Type B pancreatic cell (in vitro differentiated cells): Measurements from ENCODE around the gene GTSE1. TPM values are rescaled to one million over a fixed set of nuclear protein-coding genes. Genes with fewer than 3 reads are reported as not detected.
A peak's percentile ranks its signal among the peaks of the same experiment; 100 is the strongest.

Source experiments
- DNase-seq: peaks from one replicate; pipeline ENCODE4 v3.0.0; 2021; ENCODE audit warnings: mixed read lengths; ENCODE audit not compliant: unreplicated experiment; ENCODE audit errors: extremely low spot score
- H3K27ac Mint-ChIP-seq: 2 replicates; pipeline ENCODE4 v1.8.0; 2021; ENCODE audit warnings: mild to moderate bottlenecking, mixed read lengths
- H3K27me3 Mint-ChIP-seq: 2 replicates; pipeline ENCODE4 v1.8.0; 2021; ENCODE audit warnings: mixed read lengths
- H3K36me3 Mint-ChIP-seq: 2 replicates; pipeline ENCODE4 v1.8.0; 2021; ENCODE audit warnings: mixed read lengths
- H3K4me1 Mint-ChIP-seq: one replicate; pipeline ENCODE4 v1.8.0; 2021; ENCODE audit warnings: mixed read lengths; ENCODE audit not compliant: unreplicated experiment
- H3K4me3 Mint-ChIP-seq: 2 replicates; pipeline ENCODE4 v1.8.0; 2021; ENCODE audit warnings: mild to moderate bottlenecking, mixed read lengths
- H3K9me3 Mint-ChIP-seq: 2 replicates; pipeline ENCODE4 v1.8.0; 2021; ENCODE audit warnings: mixed read lengths
- total RNA-seq: library from RNA; stranded (reverse); gene quantifications from 2 replicates; pipeline ENCODE4 v1.2.1, GENCODE V29; 2021; ENCODE audit warnings: low replicate concordance
- TF ChIP-seq, protein P1 (sequence below): fragments of 200-600 bp; sonication (generic); conservative IDR thresholded peaks from 2 replicates; pipeline ENCODE4 v1.5.0; 2021; ENCODE audit warnings: antibody characterized with exemption, mild to moderate bottlenecking

GTSE1 gene
- total RNA-seq, 1 donor from 2014 or later: 39.6 TPM

DNA sequence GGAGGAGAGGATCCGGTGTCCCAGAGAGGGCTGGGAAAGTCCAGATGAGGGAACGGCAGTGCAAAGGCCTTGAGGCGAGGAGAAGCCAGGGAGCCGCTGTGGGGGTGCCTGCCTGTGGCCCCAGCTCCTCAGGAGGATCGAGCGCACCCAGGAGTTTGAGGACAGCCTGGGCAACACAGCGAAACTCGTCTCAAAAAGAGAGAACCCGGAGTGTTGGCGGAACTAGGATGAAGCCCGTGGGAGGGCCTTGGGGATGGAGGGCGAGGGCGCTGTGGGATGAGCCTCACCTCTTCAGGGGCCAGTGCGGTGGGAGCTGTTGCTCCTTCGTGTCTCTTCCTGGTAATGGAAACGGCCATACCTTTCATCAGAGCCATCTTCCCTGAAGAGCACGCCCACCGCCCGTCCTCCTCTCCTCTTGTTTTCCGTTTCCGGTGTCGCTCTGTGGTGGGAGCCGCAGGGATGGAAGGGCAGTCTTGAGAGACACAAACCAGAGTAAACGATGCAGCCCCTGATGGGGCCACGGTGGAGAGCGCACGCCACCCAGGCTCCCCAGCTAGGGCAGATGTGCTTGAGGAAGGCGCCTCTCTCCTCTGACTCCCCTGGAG, 54.6 kb downstream of the GTSE1 start:
- Mint-ChIP-seq H3K4me1 (peaks cover 5% of the 10 kb centered on the region), H3K27me3 (no peaks in the 10 kb centered on the region), H3K36me3 (peaks cover 4% of the 10 kb centered on the region), H3K9me3 (no peaks in the 10 kb centered on the region), H3K27ac (no peak overlapping the region), H3K4me3 (no peak overlapping the region)
- no peak for DNase-seq
- TF ChIP-seq, protein P1, sequence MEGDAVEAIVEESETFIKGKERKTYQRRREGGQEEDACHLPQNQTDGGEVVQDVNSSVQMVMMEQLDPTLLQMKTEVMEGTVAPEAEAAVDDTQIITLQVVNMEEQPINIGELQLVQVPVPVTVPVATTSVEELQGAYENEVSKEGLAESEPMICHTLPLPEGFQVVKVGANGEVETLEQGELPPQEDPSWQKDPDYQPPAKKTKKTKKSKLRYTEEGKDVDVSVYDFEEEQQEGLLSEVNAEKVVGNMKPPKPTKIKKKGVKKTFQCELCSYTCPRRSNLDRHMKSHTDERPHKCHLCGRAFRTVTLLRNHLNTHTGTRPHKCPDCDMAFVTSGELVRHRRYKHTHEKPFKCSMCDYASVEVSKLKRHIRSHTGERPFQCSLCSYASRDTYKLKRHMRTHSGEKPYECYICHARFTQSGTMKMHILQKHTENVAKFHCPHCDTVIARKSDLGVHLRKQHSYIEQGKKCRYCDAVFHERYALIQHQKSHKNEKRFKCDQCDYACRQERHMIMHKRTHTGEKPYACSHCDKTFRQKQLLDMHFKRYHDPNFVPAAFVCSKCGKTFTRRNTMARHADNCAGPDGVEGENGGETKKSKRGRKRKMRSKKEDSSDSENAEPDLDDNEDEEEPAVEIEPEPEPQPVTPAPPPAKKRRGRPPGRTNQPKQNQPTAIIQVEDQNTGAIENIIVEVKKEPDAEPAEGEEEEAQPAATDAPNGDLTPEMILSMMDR: no peak

DNA sequence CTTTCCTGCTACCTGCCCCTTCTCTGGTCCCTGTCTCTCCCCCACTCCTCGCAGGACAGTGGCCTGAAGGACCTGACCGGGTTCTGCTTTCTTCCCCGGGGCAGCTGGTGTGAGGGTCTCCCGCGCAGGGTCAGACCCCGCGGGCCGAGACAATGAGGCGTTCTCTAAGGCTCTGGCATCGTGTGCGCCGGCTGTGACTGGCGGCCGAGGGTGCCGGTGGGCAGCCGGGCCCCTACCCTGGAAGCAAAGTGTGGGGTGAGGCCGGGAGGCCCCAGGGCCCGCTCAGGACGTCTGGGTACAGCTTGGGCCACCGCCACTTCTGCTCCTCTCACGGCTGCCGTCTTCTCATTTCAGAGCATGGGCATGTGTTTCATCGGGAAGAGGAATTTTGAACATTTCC, 55.1 kb downstream of the GTSE1 start:
- peaks cover 5% of the 10 kb centered on the region for H3K4me1 Mint-ChIP-seq
- no peak overlapping the region for H3K27ac Mint-ChIP-seq
- no peaks in the 10 kb centered on the region for H3K27me3 Mint-ChIP-seq
- H3K36me3 Mint-ChIP-seq: peaks cover 4% of the 10 kb centered on the region
- H3K4me3 Mint-ChIP-seq: no peak overlapping the region
- no peaks in the 10 kb centered on the region for H3K9me3 Mint-ChIP-seq
- no peak for DNase-seq
- TF ChIP-seq, protein P1: no peak

DNA sequence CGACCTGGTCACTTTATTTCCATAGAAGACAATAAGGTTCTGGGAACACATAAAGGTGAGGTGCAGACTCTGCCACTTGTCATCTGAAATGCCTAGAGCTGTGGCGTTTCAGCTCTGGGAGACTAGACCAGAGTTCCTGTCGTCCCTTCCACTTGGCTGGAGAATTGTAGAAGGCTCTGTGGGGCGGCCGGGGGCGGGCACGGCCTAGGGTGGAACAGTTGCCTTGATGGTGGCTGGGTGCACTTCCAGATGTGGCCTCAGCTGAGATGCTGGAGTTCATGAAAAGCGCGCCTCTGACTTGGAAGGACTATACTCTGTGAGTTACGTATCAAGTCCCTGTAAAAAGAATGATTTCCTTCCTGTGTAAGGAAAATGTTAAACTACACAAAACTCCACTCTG, 55.6 kb downstream of the GTSE1 start:
- TF ChIP-seq, protein P1: no peak
- no peaks in the 10 kb centered on the region for H3K27me3 Mint-ChIP-seq
- DNase-seq: no peak
- H3K9me3 Mint-ChIP-seq: no peaks in the 10 kb centered on the region
- H3K4me1 Mint-ChIP-seq: peaks cover 5% of the 10 kb centered on the region
- peaks cover 4% of the 10 kb centered on the region for H3K36me3 Mint-ChIP-seq
- H3K4me3 Mint-ChIP-seq: no peak overlapping the region
- peak overlapping the region; percentile 36 for H3K27ac Mint-ChIP-seq

DNA sequence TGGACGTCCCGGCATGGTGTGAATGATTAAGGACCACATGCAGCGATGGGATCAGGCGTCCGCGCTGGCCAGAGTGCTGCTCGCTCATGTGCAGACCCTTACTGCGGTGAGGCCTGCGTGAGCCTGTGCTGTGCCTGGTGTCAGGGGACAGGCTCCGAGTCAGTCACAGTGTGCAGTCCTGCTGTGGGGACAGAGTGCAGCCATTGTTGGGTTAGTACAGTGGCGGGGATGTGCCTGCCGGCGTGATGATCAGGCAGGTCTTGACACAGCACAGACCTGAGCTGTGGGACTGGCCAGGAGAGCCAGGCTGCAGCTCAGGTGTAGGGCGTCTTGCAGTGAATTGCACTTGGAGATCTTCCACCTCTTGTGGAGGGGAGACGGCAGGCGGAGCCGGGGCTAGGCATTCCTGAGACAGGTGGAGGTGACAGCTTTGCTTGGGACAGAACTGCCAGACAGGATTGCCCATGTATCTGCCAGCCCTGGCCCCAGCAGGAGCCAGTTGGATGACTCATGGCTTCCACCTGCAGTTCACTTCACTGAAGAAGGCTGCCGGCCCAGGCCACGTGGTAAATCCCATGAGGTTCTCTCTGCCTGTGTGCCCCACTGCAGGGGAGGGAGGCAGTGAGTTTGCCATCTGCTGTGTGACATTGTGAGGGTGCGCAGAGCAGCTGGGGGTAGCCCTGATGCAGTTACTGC, 56.2 kb downstream of the GTSE1 start:
- Mint-ChIP-seq H3K4me3 (no peak overlapping the region), H3K36me3 (peaks cover 4% of the 10 kb centered on the region), H3K27ac (peak overlapping the region; percentile 36), H3K4me1 (peaks cover 5% of the 10 kb centered on the region), H3K27me3 (no peaks in the 10 kb centered on the region), H3K9me3 (no peaks in the 10 kb centered on the region)
- no peak for DNase-seq
- TF ChIP-seq, protein P1: no peak

DNA sequence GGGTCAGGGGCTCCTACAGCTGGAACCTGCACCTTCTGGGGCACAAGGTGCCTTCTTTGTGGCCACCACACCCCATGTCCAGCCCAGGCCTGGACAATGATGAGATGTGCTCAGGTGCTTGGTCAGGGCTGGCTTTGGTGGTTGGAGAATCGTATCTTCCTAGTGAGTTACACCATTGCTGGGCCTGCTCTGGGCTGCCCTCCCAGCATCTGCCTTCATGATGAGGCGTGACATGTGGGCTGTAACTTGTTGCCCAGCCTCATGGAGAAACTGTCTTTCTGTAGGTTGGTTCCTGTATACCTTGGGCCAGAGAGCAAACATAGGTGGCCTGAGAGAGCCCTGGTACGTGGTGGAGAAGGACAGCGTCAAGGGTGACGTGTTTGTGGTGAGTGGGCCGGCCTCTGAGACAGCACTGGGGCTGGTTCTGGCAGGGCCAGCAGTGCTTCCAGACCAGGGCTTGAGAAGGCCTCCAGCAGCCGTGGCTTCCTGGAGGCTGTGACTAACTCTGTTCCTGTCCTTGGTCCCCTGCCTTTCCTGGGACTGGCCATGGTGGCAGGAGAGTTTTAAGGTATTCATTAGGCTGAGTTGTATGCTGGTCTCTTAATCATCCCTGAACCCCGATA, 56.9 kb downstream of the GTSE1 start:
- Mint-ChIP-seq H3K4me1 (peaks cover 5% of the 10 kb centered on the region), H3K27me3 (no peaks in the 10 kb centered on the region), H3K36me3 (peaks cover 4% of the 10 kb centered on the region), H3K4me3 (no peak overlapping the region), H3K9me3 (no peaks in the 10 kb centered on the region), H3K27ac (no peak overlapping the region)
- TF ChIP-seq, protein P1: no peak
- DNase-seq: no peak
